Measurements from ENCODE around the gene SEMA4G.

Gene SEMA4G

GRCh38 chr10:100968062-100968736, 1.1 kb upstream of the SEMA4G start:
- H3K4me3 ChIP-seq (ENCODE audit: low read depth, low read length) = no peak overlapping the region; the same call in 1 of the 2 replicates
- ChIA-PET POLR2A (no interaction called here), CTCF (interaction anchor here (0.8 to 4.7 kb wide), 16 partner anchors 8 to 431 kb away, joined by 3 to 49 read pairs (median 4); partner anchors contain the start of genes MRPL43 and TWNK)
- DNase-seq (ENCODE audit: low read depth, low spot score) = no peak
- TF ChIP-seq CTCF (IDR thresholded peaks at IDR 0.05; ENCODE audit: insufficient read depth, low read length, missing control alignments) = no peak

GRCh38 chr10:100968863-100969186, 479 bp upstream of the SEMA4G start:
- no peak for DNase-seq (ENCODE audit: low read depth, low spot score)
- POLR2A ChIA-PET = no interaction called here
- peak overlapping the region; percentile 67 for H3K4me3 ChIP-seq (ENCODE audit: low read depth, low read length)
- no peak for TF ChIP-seq CTCF (IDR thresholded peaks at IDR 0.05; ENCODE audit: insufficient read depth, low read length, missing control alignments)
- CTCF ChIA-PET = interaction anchor here (0.8 to 4.7 kb wide), 13 partner anchors 8 to 431 kb away, joined by 3 to 49 read pairs (median 4); partner anchors contain the start of genes MRPL43 and TWNK

- ChIA-PET POLR2A (no interaction called here), CTCF (interaction anchor here (0.6 to 4.7 kb wide), 5 partner anchors 14 to 46 kb away, joined by 3 to 49 read pairs (median 4); no protein-coding TSS in a partner anchor)
- H3K4me3 ChIP-seq (ENCODE audit: low read depth, low read length) = peak overlapping the region; percentile 67
- no peak for TF ChIP-seq CTCF (IDR thresholded peaks at IDR 0.05; ENCODE audit: insufficient read depth, low read length, missing control alignments)
- DNase-seq (ENCODE audit: low read depth, low spot score) = no peak
Measured at GRCh38 chr10:100970076-100970913, 991 bp downstream of the SEMA4G start.

- POLR2A ChIA-PET = no interaction called here
- H3K4me3 ChIP-seq (ENCODE audit: low read depth, low read length) = no peak overlapping the region
- CTCF ChIA-PET = interaction anchor here (1.1 to 4.7 kb wide), 5 partner anchors 20 to 45 kb away, joined by 3 to 49 read pairs (median 5); partner anchors contain the start of gene LZTS2
- DNase-seq (ENCODE audit: low read depth, low spot score) = no peak
- TF ChIP-seq CTCF (IDR thresholded peaks at IDR 0.05; ENCODE audit: insufficient read depth, low read length, missing control alignments) = no peak
Measured at GRCh38 chr10:100970914-100971811, 1.9 kb downstream of the SEMA4G start.

- POLR2A ChIA-PET = no interaction called here
- H3K4me3 ChIP-seq (ENCODE audit: low read depth, low read length) = no peak overlapping the region
- DNase-seq (ENCODE audit: low read depth, low spot score) = no peak
- CTCF ChIA-PET = interaction anchor here (1.2 to 2.4 kb wide), 4 partner anchors 16 to 42 kb away, joined by 4 to 8 read pairs (median 5); partner anchors contain the start of gene LZTS2
- no peak for TF ChIP-seq CTCF (IDR thresholded peaks at IDR 0.05; ENCODE audit: insufficient read depth, low read length, missing control alignments)
Measured at GRCh38 chr10:100972115-100972903, 3.0 kb downstream of the SEMA4G start.
